Tibial artery (tissue), 4 donors: ENCODE measurements around the gene RIT2.

Experiments used
- DNase-seq, 2 donors: peaks; one replicate each; pipeline ENCODE4 v3.0.0-alpha.2; 2019
- H3K27ac ChIP-seq, 2 donors: fragments of 200-600 bp; sonication (generic) in 1 of 2; 1 replicate in 1 of 2; 2 replicates in 1 of 2; pipeline ENCODE4 v1.5.1; 2018 to 2019; ENCODE audit warnings: mild to moderate bottlenecking in 1 of 2
- H3K27me3 ChIP-seq, 2 donors: fragments of 200-600 bp; sonication (generic) in 1 of 2; one replicate each; pipeline versions ENCODE4 v1.5.1 to v1.6.0; 2016 to 2019
- H3K36me3 ChIP-seq, 3 donors: fragments of 200-600 bp; sonication (generic) in 2 of 3; one replicate each; pipeline ENCODE4 v1.5.1; 2016 to 2019; ENCODE audit warnings: mild to moderate bottlenecking in 2 of 3
- H3K4me1 ChIP-seq, 4 donors: fragments of 200-600 bp; sonication (generic) in 2 of 4; 1 replicate in 3 of 4; 2 replicates in 1 of 4; pipeline ENCODE4 v1.5.1; 2016 to 2019
- H3K4me3 ChIP-seq, 2 donors: fragments of 200-600 bp; sonication (generic) in 1 of 2; 1 replicate in 1 of 2; 2 replicates in 1 of 2; pipeline ENCODE4 v1.5.1; 2018 to 2019; ENCODE audit warnings: mild to moderate bottlenecking in 2 of 2
- H3K9me3 ChIP-seq, 3 donors: fragments of 200-600 bp; sonication (generic) in 1 of 3; one replicate each; pipeline ENCODE4 v1.5.1; 2016 to 2019
- CTCF ChIP-seq, 2 experiments: fragments of 200-600 bp in 1 of 2; fragments of 450-650 bp in 1 of 2; IDR thresholded peaks; one replicate each; pipeline ENCODE4 v1.5.1; 2017 to 2019; ENCODE audit warnings: antibody characterized with exemption in 2 of 2, mild to moderate bottlenecking in 1 of 2, moderate library complexity in 1 of 2
- intact Hi-C: fragments of 100-400 bp; cut with DNase I; formaldehyde crosslinking; loops from one replicate; pipeline ENCODE4 v1.15.0; 2023; ENCODE audit warnings: low total_unique reads

RIT2 gene

GRCh38 chr18:43130716-43131260, 15.3 kb upstream of the RIT2 start:
- H3K4me1 ChIP-seq = no peaks in the 10 kb centered on the region
- intact Hi-C loops = no loop called here
- no peaks in the 10 kb centered on the region for H3K36me3 ChIP-seq
- DNase-seq = no peak
- TF ChIP-seq CTCF (IDR thresholded peaks at IDR 0.05) = no peak
- H3K27me3 ChIP-seq = no peaks in the 10 kb centered on the region
- no peak overlapping the region for H3K4me3 ChIP-seq
- H3K27ac ChIP-seq = no peak overlapping the region
- no peaks in the 10 kb centered on the region for H3K9me3 ChIP-seq

GRCh38 chr18:43129946-43130524, 14.6 kb upstream of the RIT2 start:
- no peak overlapping the region for H3K27ac ChIP-seq
- no peak for DNase-seq
- intact Hi-C loops = no loop called here
- no peaks in the 10 kb centered on the region for H3K36me3 ChIP-seq
- H3K27me3 ChIP-seq = no peaks in the 10 kb centered on the region
- H3K4me1 ChIP-seq = no peaks in the 10 kb centered on the region
- TF ChIP-seq CTCF (IDR thresholded peaks at IDR 0.05) = no peak
- no peaks in the 10 kb centered on the region for H3K9me3 ChIP-seq
- peak overlapping the region in 1 of 2 donors; percentile 33 for H3K4me3 ChIP-seq

GRCh38 chr18:43125471-43125870, 10.0 kb upstream of the RIT2 start:
- no peaks in the 10 kb centered on the region for H3K4me1 ChIP-seq
- H3K27me3 ChIP-seq = no peaks in the 10 kb centered on the region
- no peak for DNase-seq
- intact Hi-C loops = no loop called here
- TF ChIP-seq CTCF (IDR thresholded peaks at IDR 0.05) = no peak
- no peak overlapping the region for H3K27ac ChIP-seq
- H3K36me3 ChIP-seq = no peaks in the 10 kb centered on the region
- H3K9me3 ChIP-seq = no peaks in the 10 kb centered on the region
- no peak overlapping the region for H3K4me3 ChIP-seq

- H3K4me3 ChIP-seq = no peak overlapping the region
- H3K9me3 ChIP-seq = no peaks in the 10 kb centered on the region
- H3K36me3 ChIP-seq = no peaks in the 10 kb centered on the region
- TF ChIP-seq CTCF (IDR thresholded peaks at IDR 0.05) = no peak
- H3K27ac ChIP-seq = no peak overlapping the region
- no peaks in the 10 kb centered on the region for H3K27me3 ChIP-seq
- no peak for DNase-seq
- H3K4me1 ChIP-seq = no peaks in the 10 kb centered on the region
- intact Hi-C loops = no loop called here
Observed at GRCh38 chr18:43122955-43123354, 7.5 kb upstream of the RIT2 start.

GRCh38 chr18:43116699-43117294, 1.3 kb upstream of the RIT2 start:
- H3K9me3 ChIP-seq = no peaks in the 10 kb centered on the region
- DNase-seq = no peak
- no peaks in the 10 kb centered on the region for H3K36me3 ChIP-seq
- no peaks in the 10 kb centered on the region for H3K27me3 ChIP-seq
- TF ChIP-seq CTCF (IDR thresholded peaks at IDR 0.05) = no peak
- intact Hi-C loops = no loop called here
- H3K4me1 ChIP-seq = no peaks in the 10 kb centered on the region
- no peak overlapping the region for H3K27ac ChIP-seq
- no peak overlapping the region for H3K4me3 ChIP-seq
